HepG2 (cell line): ENCODE data around the gene PRRC2A. TPM values are rescaled to one million over a fixed set of nuclear protein-coding genes. Genes with fewer than 3 reads are reported as not detected.

ENCODE experiments used
- ASH2L ChIP-seq: fragments of 300-600, 200-600 bp; sonication (generic); IDR thresholded peaks from 2 replicates; pipeline ENCODE4 v1.7.0; 2017; ENCODE audit warnings: low read depth, mild to moderate bottlenecking, moderate library complexity, mixed read lengths, low read length; ENCODE audit not compliant: insufficient read length
- FOXJ3 ChIP-seq: sonication (generic); formaldehyde crosslinking; IDR thresholded peaks from 2 replicates; pipeline ENCODE4 v1.4.0; 2020; ENCODE audit warnings: missing genetic modification reagents, mild to moderate bottlenecking, borderline replicate concordance
- SATB2 ChIP-seq: sonication (generic); formaldehyde crosslinking; IDR thresholded peaks from 2 replicates; pipeline ENCODE4 v1.5.0; 2020; ENCODE audit warnings: missing genetic modification reagents
- SIN3A ChIP-seq: IDR thresholded peaks from 2 replicates; pipeline ENCODE4 v1.6.1; 2011; ENCODE audit warnings: low read depth, mild to moderate bottlenecking, control low read depth, low read length, borderline replicate concordance
- SP5 ChIP-seq: IDR thresholded peaks from 2 replicates; pipeline ENCODE4 v1.6.1; 2016; ENCODE audit warnings: low read depth, borderline replicate concordance
- YY1 ChIP-seq: IDR thresholded peaks from 2 replicates; pipeline ENCODE4 v1.6.1; 2011; ENCODE audit warnings: low read length, low read depth, moderate library complexity, mild to moderate bottlenecking; ENCODE audit not compliant: insufficient read depth, insufficient replicate concordance
- ZNF644 ChIP-seq: IDR thresholded peaks from 2 replicates; pipeline ENCODE4 v1.6.1; 2016; ENCODE audit warnings: low read depth
- ZSCAN31 ChIP-seq: sonication (generic); formaldehyde crosslinking; IDR thresholded peaks from 2 replicates; pipeline ENCODE4 v1.5.0; 2020; ENCODE audit warnings: low read depth, mild to moderate bottlenecking, missing genetic modification reagents
- polyA plus RNA-seq, 8 experiments: library from polyadenylated mRNA; depleted of rRNA in 3 of 8; stranded (reverse) in 7 of 8; unstranded in 1 of 8; fragments of >200 nt; fragmentation: Illumina TruSeq in 4 of 8; extraction: Trizol in 4 of 8; gene quantifications; 2 replicates each; pipeline versions ENCODE4 v1.2.1 to v1.2.3, GENCODE V29; 2011 to 2016; ENCODE audit warnings: low read depth in 4 of 8, missing spikeins in 1 of 8, mixed read lengths in 1 of 8; ENCODE audit not compliant: insufficient read depth in 1 of 8
- total RNA-seq, 5 experiments: library from RNA; depleted of rRNA; stranded (reverse); fragments of >200 nt; fragmentation: Illumina TruSeq; extraction: Trizol; gene quantifications; 2 replicates each; pipeline ENCODE4 v1.2.3, GENCODE V29; 2016; ENCODE audit warnings: low read depth in 1 of 5
- TF ChIP-seq, protein P1 (sequence below): sonication (generic); formaldehyde crosslinking; IDR thresholded peaks from 2 replicates; pipeline ENCODE4 v1.4.0; 2020; ENCODE audit warnings: mild to moderate bottlenecking, missing genetic modification reagents
- TF ChIP-seq, protein P2 (sequence below): sonication (generic); formaldehyde crosslinking; IDR thresholded peaks from 2 replicates; pipeline ENCODE4 v1.4.0; 2020; ENCODE audit warnings: missing genetic modification reagents
- TF ChIP-seq, protein P3 (sequence below): IDR thresholded peaks from 2 replicates; pipeline ENCODE4 v1.6.1; 2016; ENCODE audit warnings: control low read depth
- TF ChIP-seq, protein P4 (sequence below), 2 experiments: fragments of 450-650 bp in 1 of 2; sonication (generic) in 1 of 2; formaldehyde crosslinking in 1 of 2; IDR thresholded peaks; 2 replicates each; pipeline versions ENCODE4 v1.6.1 to v1.8.0; 2016 to 2022; ENCODE audit warnings: antibody characterized with exemption in 1 of 2, mild to moderate bottlenecking in 1 of 2, missing genetic modification reagents in 1 of 2
- TF ChIP-seq, protein P5 (sequence below): sonication (generic); formaldehyde crosslinking; IDR thresholded peaks from 2 replicates; pipeline ENCODE4 v1.5.0; 2020; ENCODE audit warnings: missing genetic modification reagents, mild to moderate bottlenecking, borderline replicate concordance

The PRRC2A gene
- total and polyA plus RNA-seq, 2 of the 13 experiments (the other 11 are each of a cell fraction or from before 2014, with no cell fraction given) = 38.9 to 47.4 TPM

DNA sequence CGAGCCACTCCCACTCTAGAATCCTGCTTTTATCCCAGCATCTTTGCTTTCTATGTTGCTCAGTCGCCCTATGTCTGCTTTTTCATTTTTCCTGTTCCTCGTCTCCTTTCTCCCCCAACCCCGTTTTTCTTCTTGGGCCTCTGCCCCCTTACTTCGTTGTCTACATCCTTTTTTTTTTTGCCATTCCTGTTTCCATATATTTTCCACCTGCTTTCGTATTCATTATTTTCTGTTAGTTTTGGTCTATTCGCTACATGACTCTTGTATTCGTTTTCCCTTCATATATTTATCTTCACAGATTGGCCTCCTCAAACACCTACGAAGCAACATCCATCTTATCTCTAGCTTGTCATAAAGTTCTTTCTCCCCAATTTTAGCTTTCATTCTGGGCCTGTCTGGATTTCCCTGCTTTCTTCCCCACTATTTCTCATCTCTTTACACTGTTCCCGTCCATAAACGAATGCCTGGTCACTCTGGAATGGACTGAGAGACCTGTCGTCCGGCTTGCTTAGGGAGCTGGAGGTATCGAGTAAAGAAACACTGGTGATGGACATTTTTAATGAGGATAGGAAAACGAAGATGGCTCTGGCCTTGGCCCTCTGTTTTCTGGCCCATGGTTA, 915 bp downstream of the PRRC2A start (continued):
- TF ChIP-seq SATB2 (CRISPR knock-in tag) = peak; percentile 30; the same call in 1 of the 2 replicates
- TF ChIP-seq, protein P1, sequence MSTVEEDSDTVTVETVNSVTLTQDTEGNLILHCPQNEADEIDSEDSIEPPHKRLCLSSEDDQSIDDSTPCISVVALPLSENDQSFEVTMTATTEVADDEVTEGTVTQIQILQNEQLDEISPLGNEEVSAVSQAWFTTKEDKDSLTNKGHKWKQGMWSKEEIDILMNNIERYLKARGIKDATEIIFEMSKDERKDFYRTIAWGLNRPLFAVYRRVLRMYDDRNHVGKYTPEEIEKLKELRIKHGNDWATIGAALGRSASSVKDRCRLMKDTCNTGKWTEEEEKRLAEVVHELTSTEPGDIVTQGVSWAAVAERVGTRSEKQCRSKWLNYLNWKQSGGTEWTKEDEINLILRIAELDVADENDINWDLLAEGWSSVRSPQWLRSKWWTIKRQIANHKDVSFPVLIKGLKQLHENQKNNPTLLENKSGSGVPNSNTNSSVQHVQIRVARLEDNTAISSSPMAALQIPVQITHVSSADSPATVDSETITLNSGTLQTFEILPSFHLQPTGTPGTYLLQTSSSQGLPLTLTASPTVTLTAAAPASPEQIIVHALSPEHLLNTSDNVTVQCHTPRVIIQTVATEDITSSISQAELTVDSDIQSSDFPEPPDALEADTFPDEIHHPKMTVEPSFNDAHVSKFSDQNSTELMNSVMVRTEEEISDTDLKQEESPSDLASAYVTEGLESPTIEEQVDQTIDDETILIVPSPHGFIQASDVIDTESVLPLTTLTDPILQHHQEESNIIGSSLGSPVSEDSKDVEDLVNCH (CRISPR knock-in tag) = no peak
- TF ChIP-seq ZNF644 = no peak
- TF ChIP-seq SP5 (CRISPR knock-in tag) = no peak
- TF ChIP-seq YY1 = no peak
- peak; percentile 7 for TF ChIP-seq ASH2L
- TF ChIP-seq FOXJ3 (CRISPR knock-in tag) = peak; percentile 39; the same call in 1 of the 2 replicates
- TF ChIP-seq, protein P2, sequence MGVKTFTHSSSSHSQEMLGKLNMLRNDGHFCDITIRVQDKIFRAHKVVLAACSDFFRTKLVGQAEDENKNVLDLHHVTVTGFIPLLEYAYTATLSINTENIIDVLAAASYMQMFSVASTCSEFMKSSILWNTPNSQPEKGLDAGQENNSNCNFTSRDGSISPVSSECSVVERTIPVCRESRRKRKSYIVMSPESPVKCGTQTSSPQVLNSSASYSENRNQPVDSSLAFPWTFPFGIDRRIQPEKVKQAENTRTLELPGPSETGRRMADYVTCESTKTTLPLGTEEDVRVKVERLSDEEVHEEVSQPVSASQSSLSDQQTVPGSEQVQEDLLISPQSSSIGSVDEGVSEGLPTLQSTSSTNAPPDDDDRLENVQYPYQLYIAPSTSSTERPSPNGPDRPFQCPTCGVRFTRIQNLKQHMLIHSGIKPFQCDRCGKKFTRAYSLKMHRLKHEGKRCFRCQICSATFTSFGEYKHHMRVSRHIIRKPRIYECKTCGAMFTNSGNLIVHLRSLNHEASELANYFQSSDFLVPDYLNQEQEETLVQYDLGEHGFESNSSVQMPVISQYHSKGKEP (CRISPR knock-in tag) = no peak
- TF ChIP-seq, protein P3, sequence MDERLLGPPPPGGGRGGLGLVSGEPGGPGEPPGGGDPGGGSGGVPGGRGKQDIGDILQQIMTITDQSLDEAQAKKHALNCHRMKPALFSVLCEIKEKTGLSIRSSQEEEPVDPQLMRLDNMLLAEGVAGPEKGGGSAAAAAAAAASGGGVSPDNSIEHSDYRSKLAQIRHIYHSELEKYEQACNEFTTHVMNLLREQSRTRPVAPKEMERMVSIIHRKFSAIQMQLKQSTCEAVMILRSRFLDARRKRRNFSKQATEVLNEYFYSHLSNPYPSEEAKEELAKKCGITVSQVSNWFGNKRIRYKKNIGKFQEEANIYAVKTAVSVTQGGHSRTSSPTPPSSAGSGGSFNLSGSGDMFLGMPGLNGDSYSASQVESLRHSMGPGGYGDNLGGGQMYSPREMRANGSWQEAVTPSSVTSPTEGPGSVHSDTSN (CRISPR knock-in tag) = no peak
- TF ChIP-seq, protein P4, sequence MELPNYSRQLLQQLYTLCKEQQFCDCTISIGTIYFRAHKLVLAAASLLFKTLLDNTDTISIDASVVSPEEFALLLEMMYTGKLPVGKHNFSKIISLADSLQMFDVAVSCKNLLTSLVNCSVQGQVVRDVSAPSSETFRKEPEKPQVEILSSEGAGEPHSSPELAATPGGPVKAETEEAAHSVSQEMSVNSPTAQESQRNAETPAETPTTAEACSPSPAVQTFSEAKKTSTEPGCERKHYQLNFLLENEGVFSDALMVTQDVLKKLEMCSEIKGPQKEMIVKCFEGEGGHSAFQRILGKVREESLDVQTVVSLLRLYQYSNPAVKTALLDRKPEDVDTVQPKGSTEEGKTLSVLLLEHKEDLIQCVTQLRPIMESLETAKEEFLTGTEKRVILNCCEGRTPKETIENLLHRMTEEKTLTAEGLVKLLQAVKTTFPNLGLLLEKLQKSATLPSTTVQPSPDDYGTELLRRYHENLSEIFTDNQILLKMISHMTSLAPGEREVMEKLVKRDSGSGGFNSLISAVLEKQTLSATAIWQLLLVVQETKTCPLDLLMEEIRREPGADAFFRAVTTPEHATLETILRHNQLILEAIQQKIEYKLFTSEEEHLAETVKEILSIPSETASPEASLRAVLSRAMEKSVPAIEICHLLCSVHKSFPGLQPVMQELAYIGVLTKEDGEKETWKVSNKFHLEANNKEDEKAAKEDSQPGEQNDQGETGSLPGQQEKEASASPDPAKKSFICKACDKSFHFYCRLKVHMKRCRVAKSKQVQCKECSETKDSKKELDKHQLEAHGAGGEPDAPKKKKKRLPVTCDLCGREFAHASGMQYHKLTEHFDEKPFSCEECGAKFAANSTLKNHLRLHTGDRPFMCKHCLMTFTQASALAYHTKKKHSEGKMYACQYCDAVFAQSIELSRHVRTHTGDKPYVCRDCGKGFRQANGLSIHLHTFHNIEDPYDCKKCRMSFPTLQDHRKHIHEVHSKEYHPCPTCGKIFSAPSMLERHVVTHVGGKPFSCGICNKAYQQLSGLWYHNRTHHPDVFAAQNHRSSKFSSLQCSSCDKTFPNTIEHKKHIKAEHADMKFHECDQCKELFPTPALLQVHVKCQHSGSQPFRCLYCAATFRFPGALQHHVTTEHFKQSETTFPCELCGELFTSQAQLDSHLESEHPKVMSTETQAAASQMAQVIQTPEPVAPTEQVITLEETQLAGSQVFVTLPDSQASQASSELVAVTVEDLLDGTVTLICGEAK (IDR thresholded peaks at IDR 0.05) = no peak
- TF ChIP-seq, protein P4 (CRISPR knock-in tag; IDR thresholded peaks at IDR 0.05) = no peak
- TF ChIP-seq ZSCAN31 = 0 out of 2 replicates have a peak, but pooled peaks have one; percentile 6
- TF ChIP-seq, protein P5, sequence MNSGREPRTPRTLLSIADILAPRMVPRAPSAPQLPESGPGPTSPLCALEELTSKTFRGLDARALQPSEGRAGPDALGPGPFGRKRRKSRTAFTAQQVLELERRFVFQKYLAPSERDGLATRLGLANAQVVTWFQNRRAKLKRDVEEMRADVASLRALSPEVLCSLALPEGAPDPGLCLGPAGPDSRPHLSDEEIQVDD (CRISPR knock-in tag) = no peak
- TF ChIP-seq SIN3A = no peak
